Measurements from ENCODE around the gene CNTNAP2.

Gene CNTNAP2

DNA sequence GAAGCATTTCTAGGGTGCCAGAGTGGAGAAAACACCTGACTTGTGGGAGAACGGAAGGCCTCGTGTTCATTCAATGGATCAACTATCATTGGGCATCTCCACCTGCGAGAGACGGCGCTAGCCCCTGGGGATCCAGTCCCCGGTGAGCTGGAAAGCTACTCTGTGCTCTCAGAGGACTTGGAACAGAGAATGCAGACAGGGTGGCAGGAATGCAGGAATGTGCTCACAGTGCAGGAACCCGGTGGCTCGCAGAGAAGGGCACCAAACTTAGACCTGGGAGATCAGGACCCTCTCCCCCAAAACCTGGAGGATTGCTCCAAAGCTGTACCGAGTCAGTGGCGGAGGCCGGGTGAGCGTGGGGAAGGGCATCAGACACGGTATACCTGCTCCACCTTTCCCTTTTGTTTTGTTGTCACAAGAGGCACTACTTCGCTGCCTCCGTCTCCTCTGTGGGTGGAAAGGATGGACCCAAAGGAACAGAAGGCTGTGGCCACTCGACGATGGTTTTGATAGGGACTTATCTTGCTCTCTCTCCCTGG, 1905.0 kb downstream of the CNTNAP2 start:
- no peaks in the 10 kb centered on the region for H3K36me3 ChIP-seq (ENCODE audit: control insufficient read depth in 2 of 2, insufficient read depth in 2 of 2, low read length in 2 of 2)

GRCh38 chr7:148022832-148023231, 1906.2 kb downstream of the CNTNAP2 start:
- H3K27ac ChIP-seq (ENCODE audit: low read depth in 2 of 2, low read length in 2 of 2): no peak overlapping the region
- H3K4me3 ChIP-seq (ENCODE audit: low read length in 2 of 2): no peak overlapping the region
- H3K36me3 ChIP-seq (ENCODE audit: control insufficient read depth in 2 of 2, insufficient read depth in 2 of 2, low read length in 2 of 2): no peaks in the 10 kb centered on the region
- H3K4me1 ChIP-seq (ENCODE audit: control insufficient read depth in 2 of 2, insufficient read depth in 2 of 2, low read length in 2 of 2): no peaks in the 10 kb centered on the region
- no peak overlapping the region for H3K9ac ChIP-seq (ENCODE audit: low read depth in 1 of 2, low read length in 2 of 2)
- H3K27me3 ChIP-seq (ENCODE audit: control insufficient read depth in 2 of 2, insufficient read depth in 2 of 2, low read length in 2 of 2): no peaks in the 10 kb centered on the region
- H3K9me3 ChIP-seq (ENCODE audit: control insufficient read depth in 2 of 2, low read length in 2 of 2): no peaks in the 10 kb centered on the region

More for the DNA sequence above, 1905.0 kb downstream of the CNTNAP2 start:
- H3K9me3 ChIP-seq (ENCODE audit: control insufficient read depth in 2 of 2, low read length in 2 of 2): no peaks in the 10 kb centered on the region
- H3K27me3 ChIP-seq (ENCODE audit: control insufficient read depth in 2 of 2, insufficient read depth in 2 of 2, low read length in 2 of 2): no peaks in the 10 kb centered on the region
- no peak overlapping the region for H3K9ac ChIP-seq (ENCODE audit: low read depth in 1 of 2, low read length in 2 of 2)
- no peak overlapping the region for H3K27ac ChIP-seq (ENCODE audit: low read depth in 2 of 2, low read length in 2 of 2)
- H3K4me3 ChIP-seq (ENCODE audit: low read length in 2 of 2): no peak overlapping the region
- H3K4me1 ChIP-seq (ENCODE audit: control insufficient read depth in 2 of 2, insufficient read depth in 2 of 2, low read length in 2 of 2): no peaks in the 10 kb centered on the region

DNA sequence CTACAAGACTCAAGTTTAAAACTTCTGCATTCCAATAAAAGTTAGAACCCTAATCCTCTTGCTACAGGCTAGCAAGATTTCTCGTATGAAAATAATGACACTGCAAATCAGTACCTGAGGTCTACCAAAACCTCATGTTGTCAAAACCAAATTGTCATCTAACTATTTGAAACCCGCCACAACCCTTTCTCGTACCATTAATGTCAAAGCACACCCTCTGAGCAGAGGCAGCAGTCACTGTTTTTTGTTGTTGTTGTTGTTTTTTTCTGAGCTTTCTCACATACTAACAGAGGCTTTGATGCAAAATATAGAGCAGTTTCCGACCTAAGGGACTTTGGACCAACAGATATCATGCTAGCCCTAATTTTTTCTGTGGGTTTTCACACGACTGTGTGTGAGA, 1910.1 kb downstream of the CNTNAP2 start:
- no peaks in the 10 kb centered on the region for H3K9me3 ChIP-seq (ENCODE audit: control insufficient read depth in 2 of 2, low read length in 2 of 2)
- no peak overlapping the region for H3K27ac ChIP-seq (ENCODE audit: low read depth in 2 of 2, low read length in 2 of 2)
- no peaks in the 10 kb centered on the region for H3K36me3 ChIP-seq (ENCODE audit: control insufficient read depth in 2 of 2, insufficient read depth in 2 of 2, low read length in 2 of 2)
- no peaks in the 10 kb centered on the region for H3K4me1 ChIP-seq (ENCODE audit: control insufficient read depth in 2 of 2, insufficient read depth in 2 of 2, low read length in 2 of 2)
- H3K27me3 ChIP-seq (ENCODE audit: control insufficient read depth in 2 of 2, insufficient read depth in 2 of 2, low read length in 2 of 2): no peaks in the 10 kb centered on the region
- H3K4me3 ChIP-seq (ENCODE audit: low read length in 2 of 2): no peak overlapping the region
- H3K9ac ChIP-seq (ENCODE audit: low read depth in 1 of 2, low read length in 2 of 2): no peak overlapping the region

DNA sequence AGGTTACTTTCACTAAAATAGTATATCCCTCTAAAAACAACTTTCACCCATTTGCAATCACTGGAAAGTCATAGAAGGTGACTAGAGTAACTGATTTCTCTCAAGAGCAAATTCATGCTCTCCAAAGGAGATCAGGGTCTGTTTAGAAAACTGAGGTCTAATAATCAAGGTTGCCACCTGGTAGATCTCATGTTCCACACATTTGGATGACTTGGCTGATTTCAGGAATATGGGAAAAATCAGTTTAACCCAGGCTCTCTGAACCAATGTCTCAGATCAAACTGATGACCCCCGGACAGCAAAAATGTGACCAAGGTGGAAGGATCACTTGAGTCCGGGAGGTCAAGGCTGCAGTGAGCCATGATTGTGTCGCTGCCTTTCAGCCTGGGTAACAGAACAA, 1911.6 kb downstream of the CNTNAP2 start:
- H3K36me3 ChIP-seq (ENCODE audit: control insufficient read depth in 2 of 2, insufficient read depth in 2 of 2, low read length in 2 of 2): no peaks in the 10 kb centered on the region
- H3K9ac ChIP-seq (ENCODE audit: low read depth in 1 of 2, low read length in 2 of 2): no peak overlapping the region
- no peak overlapping the region for H3K4me3 ChIP-seq (ENCODE audit: low read length in 2 of 2)
- H3K4me1 ChIP-seq (ENCODE audit: control insufficient read depth in 2 of 2, insufficient read depth in 2 of 2, low read length in 2 of 2): no peaks in the 10 kb centered on the region
- H3K27me3 ChIP-seq (ENCODE audit: control insufficient read depth in 2 of 2, insufficient read depth in 2 of 2, low read length in 2 of 2): no peaks in the 10 kb centered on the region
- no peaks in the 10 kb centered on the region for H3K9me3 ChIP-seq (ENCODE audit: control insufficient read depth in 2 of 2, low read length in 2 of 2)
- H3K27ac ChIP-seq (ENCODE audit: low read depth in 2 of 2, low read length in 2 of 2): no peak overlapping the region

- Histone ChIP-seq H3K4me1 (ENCODE audit: control insufficient read depth in 2 of 2, insufficient read depth in 2 of 2, low read length in 2 of 2) (no peaks in the 10 kb centered on the region), H3K4me3 (ENCODE audit: low read length in 2 of 2) (no peak overlapping the region), H3K36me3 (ENCODE audit: control insufficient read depth in 2 of 2, insufficient read depth in 2 of 2, low read length in 2 of 2) (no peaks in the 10 kb centered on the region), H3K27me3 (ENCODE audit: control insufficient read depth in 2 of 2, insufficient read depth in 2 of 2, low read length in 2 of 2) (no peaks in the 10 kb centered on the region), H3K9me3 (ENCODE audit: control insufficient read depth in 2 of 2, low read length in 2 of 2) (no peaks in the 10 kb centered on the region), H3K27ac (ENCODE audit: low read depth in 2 of 2, low read length in 2 of 2) (no peak overlapping the region), H3K9ac (ENCODE audit: low read depth in 1 of 2, low read length in 2 of 2) (no peak overlapping the region)
Observed at GRCh38 chr7:148031019-148031418, 1914.4 kb downstream of the CNTNAP2 start.

- Histone ChIP-seq H3K9me3 (ENCODE audit: control insufficient read depth in 2 of 2, low read length in 2 of 2) (no peaks in the 10 kb centered on the region), H3K9ac (ENCODE audit: low read depth in 1 of 2, low read length in 2 of 2) (no peak overlapping the region), H3K4me3 (ENCODE audit: low read length in 2 of 2) (no peak overlapping the region), H3K4me1 (ENCODE audit: control insufficient read depth in 2 of 2, insufficient read depth in 2 of 2, low read length in 2 of 2) (no peaks in the 10 kb centered on the region), H3K27me3 (ENCODE audit: control insufficient read depth in 2 of 2, insufficient read depth in 2 of 2, low read length in 2 of 2) (no peaks in the 10 kb centered on the region), H3K36me3 (ENCODE audit: control insufficient read depth in 2 of 2, insufficient read depth in 2 of 2, low read length in 2 of 2) (no peaks in the 10 kb centered on the region), H3K27ac (ENCODE audit: low read depth in 2 of 2, low read length in 2 of 2) (no peak overlapping the region)
Observed at GRCh38 chr7:148031811-148032210, 1915.2 kb downstream of the CNTNAP2 start.

GRCh38 chr7:148035950-148036349, 1919.3 kb downstream of the CNTNAP2 start:
- no peaks in the 10 kb centered on the region for H3K27me3 ChIP-seq (ENCODE audit: control insufficient read depth in 2 of 2, insufficient read depth in 2 of 2, low read length in 2 of 2)
- H3K4me3 ChIP-seq (ENCODE audit: low read length in 2 of 2): no peak overlapping the region
- H3K27ac ChIP-seq (ENCODE audit: low read depth in 2 of 2, low read length in 2 of 2): no peak overlapping the region
- no peaks in the 10 kb centered on the region for H3K9me3 ChIP-seq (ENCODE audit: control insufficient read depth in 2 of 2, low read length in 2 of 2)
- no peaks in the 10 kb centered on the region for H3K4me1 ChIP-seq (ENCODE audit: control insufficient read depth in 2 of 2, insufficient read depth in 2 of 2, low read length in 2 of 2)
- H3K36me3 ChIP-seq (ENCODE audit: control insufficient read depth in 2 of 2, insufficient read depth in 2 of 2, low read length in 2 of 2): no peaks in the 10 kb centered on the region
- H3K9ac ChIP-seq (ENCODE audit: low read depth in 1 of 2, low read length in 2 of 2): no peak overlapping the region

DNA sequence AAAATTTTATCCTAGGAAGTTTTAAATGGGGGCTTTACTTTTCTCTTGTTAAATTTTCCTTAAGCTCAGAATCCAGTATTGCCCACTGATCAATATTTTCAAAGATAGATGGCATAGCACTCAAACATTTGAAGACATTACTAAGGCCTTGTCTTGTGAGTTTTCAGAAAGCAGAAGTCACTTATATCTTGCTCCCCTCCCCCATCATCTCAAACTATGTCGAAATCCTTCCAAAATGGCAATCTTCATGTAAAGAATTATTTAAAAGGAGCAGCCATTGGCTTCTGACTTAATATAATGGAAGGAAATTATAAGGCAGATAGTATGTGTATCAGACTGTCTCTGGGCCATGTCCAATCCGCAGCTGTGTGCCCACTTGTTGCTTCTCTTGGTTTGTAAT, 1920.4 kb downstream of the CNTNAP2 start:
- H3K27me3 ChIP-seq (ENCODE audit: control insufficient read depth in 2 of 2, insufficient read depth in 2 of 2, low read length in 2 of 2): no peaks in the 10 kb centered on the region
- H3K4me1 ChIP-seq (ENCODE audit: control insufficient read depth in 2 of 2, insufficient read depth in 2 of 2, low read length in 2 of 2): no peaks in the 10 kb centered on the region
- H3K9ac ChIP-seq (ENCODE audit: low read depth in 1 of 2, low read length in 2 of 2): no peak overlapping the region
- no peak overlapping the region for H3K4me3 ChIP-seq (ENCODE audit: low read length in 2 of 2)
- no peak overlapping the region for H3K27ac ChIP-seq (ENCODE audit: low read depth in 2 of 2, low read length in 2 of 2)
- no peaks in the 10 kb centered on the region for H3K9me3 ChIP-seq (ENCODE audit: control insufficient read depth in 2 of 2, low read length in 2 of 2)
- no peaks in the 10 kb centered on the region for H3K36me3 ChIP-seq (ENCODE audit: control insufficient read depth in 2 of 2, insufficient read depth in 2 of 2, low read length in 2 of 2)

DNA sequence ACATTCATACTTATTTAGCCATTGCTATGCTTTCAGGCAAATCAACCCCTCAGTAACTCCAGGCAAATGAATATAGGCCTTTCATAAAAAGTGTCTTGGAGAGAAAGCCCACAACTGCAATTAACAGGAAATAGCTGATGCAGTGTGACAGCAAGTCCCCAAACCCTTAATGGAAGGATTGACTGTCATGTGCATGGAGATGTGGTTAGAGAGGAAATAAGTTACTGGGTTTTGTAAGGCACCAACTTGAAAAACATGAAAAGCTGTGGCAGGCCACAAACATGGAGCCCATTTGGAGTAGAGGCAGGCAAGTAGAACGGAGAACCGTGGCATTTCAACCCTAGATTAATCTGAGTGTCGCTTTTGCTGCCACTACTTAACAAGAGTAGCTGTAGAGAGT, 1924.6 kb downstream of the CNTNAP2 start:
- H3K4me1 ChIP-seq (ENCODE audit: control insufficient read depth in 2 of 2, insufficient read depth in 2 of 2, low read length in 2 of 2): no peaks in the 10 kb centered on the region
- H3K9ac ChIP-seq (ENCODE audit: low read depth in 1 of 2, low read length in 2 of 2): no peak overlapping the region
- no peak overlapping the region for H3K4me3 ChIP-seq (ENCODE audit: low read length in 2 of 2)
- H3K9me3 ChIP-seq (ENCODE audit: control insufficient read depth in 2 of 2, low read length in 2 of 2): no peaks in the 10 kb centered on the region
- H3K27me3 ChIP-seq (ENCODE audit: control insufficient read depth in 2 of 2, insufficient read depth in 2 of 2, low read length in 2 of 2): no peaks in the 10 kb centered on the region
- H3K27ac ChIP-seq (ENCODE audit: low read depth in 2 of 2, low read length in 2 of 2): no peak overlapping the region
- H3K36me3 ChIP-seq (ENCODE audit: control insufficient read depth in 2 of 2, insufficient read depth in 2 of 2, low read length in 2 of 2): no peaks in the 10 kb centered on the region

GRCh38 chr7:148042935-148043631, 1926.5 kb downstream of the CNTNAP2 start:
- no peak overlapping the region for H3K9ac ChIP-seq (ENCODE audit: low read depth in 1 of 2, low read length in 2 of 2)
- no peaks in the 10 kb centered on the region for H3K27me3 ChIP-seq (ENCODE audit: control insufficient read depth in 2 of 2, insufficient read depth in 2 of 2, low read length in 2 of 2)
- H3K4me3 ChIP-seq (ENCODE audit: low read length in 2 of 2): no peak overlapping the region
- H3K4me1 ChIP-seq (ENCODE audit: control insufficient read depth in 2 of 2, insufficient read depth in 2 of 2, low read length in 2 of 2): no peaks in the 10 kb centered on the region
- H3K36me3 ChIP-seq (ENCODE audit: control insufficient read depth in 2 of 2, insufficient read depth in 2 of 2, low read length in 2 of 2): no peaks in the 10 kb centered on the region
- no peaks in the 10 kb centered on the region for H3K9me3 ChIP-seq (ENCODE audit: control insufficient read depth in 2 of 2, low read length in 2 of 2)
- no peak overlapping the region for H3K27ac ChIP-seq (ENCODE audit: low read depth in 2 of 2, low read length in 2 of 2)
